Activated CD8-positive, alpha-beta memory T cell treated with anti-CD3 and anti-CD28 coated beads, Interleukin-2, amount 50 U/mL, for 1 hour (primary cell): ENCODE measurements around the gene NLGN1.

Experiments
- DNase-seq: peaks from one replicate; pipeline ENCODE4 v3.0.0-alpha.2; 2020; ENCODE audit errors: extremely low read depth

Gene NLGN1

GRCh38 chr3:173639098-173639497, 241.6 kb downstream of the NLGN1 start:
- no peak for DNase-seq

GRCh38 chr3:173641696-173642095, 244.2 kb downstream of the NLGN1 start:
- DNase-seq, result no peak

DNA sequence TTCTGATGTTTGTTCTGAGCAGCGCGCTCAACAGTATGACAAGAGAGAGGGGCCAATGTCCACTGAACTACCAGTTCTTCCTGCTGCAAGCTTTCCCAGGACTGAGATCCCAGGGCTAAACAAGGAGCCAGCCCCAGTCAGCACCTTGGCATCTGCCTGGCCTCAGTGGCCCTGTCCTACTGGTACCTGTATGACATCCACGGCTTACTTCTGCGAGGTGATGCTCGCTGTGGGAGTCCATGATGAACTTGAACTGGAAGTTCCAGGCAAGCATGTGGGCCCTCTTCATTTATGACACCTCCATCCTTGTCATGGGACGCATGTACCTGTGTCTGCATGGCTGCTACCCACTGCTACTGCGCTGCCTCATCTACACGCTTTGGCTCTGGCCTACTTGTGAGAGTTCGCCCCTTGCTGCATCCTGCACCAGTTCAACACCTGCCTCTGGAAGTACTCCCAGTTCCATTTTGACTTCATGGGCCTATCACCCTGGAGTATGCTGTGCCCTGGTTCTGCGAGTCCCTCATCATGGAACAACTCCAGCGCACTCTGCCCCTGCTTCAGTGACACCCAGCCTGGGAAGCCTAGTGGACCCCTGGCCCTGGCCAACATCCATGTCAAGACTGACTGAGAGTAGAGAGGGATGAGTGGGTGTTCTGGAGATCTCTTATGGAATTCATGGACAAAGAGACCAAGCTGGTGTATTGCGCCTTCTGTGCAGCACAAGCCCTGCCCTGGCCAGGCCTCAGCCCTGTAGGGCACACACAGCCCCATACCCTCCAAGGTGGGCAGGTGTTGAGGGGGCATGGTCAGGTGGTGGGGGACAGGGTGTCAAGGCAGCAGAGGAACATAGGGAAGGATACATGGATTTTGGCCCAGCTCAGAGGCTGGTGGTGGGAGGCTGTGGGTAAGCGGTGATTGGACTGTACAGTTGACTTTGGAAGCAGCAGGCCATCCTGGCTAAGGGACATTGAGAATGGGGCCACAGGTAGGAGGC, 246.8 kb downstream of the NLGN1 start:
- DNase-seq, result no peak

DNA sequence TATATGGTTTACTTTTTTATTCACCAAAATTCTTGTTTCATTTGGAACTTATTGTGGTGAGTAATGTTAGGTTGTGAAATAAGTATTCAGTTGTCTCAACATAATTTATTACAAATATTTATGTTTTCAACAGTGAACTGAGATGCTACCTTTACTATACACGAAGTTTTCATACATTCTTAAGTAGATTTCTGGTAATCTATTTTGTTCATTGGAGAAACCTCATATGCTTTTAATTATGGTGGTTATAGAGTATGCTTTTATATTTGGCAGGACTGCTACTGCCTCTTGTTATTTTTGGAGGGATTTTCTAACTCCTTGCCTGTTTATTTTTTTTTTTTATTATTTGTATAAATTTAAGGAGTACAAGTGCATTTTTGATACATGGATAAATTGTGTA, 253.1 kb downstream of the NLGN1 start:
- DNase-seq, result no peak

- DNase-seq, result no peak
Measured at GRCh38 chr3:173652093-173652492, 254.5 kb downstream of the NLGN1 start.

DNA sequence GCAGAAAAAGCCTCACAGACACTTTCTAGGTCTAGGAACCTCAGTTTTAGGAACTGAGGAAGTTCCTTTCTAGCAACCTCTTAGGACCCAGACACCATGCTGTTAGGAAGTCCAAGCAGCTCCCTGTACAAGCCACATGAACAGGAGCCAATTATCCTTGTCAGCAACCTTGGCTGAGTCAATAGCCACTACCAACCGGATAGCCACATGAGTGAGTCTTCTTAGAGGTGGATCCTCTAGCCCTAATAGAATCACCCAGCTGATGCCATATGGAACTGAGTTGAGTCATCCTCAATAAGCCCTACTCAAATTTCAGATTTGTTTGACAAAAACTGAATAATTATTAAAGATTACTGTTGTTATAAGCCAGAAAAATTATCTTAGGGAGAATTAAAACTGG, 256.2 kb downstream of the NLGN1 start:
- DNase-seq, result no peak

DNA sequence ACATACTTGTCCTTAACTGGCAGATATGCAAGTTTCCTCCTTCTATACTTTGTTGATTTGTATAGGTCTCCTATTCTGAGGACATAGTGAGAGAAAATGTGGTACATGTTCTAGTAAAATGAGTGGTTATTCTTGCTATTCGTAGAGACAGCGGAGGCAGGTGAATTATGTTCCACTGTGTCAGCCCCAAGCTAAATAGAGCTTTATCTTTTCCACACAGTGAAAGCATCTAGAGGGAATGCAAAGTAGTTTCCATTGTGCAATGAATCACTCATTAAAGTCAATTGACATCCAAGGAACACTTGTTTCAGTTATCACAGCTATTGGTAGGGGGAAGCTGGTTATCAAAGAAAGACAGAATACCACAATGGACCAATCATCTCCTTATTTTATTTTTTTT, 262.4 kb downstream of the NLGN1 start:
- no peak for DNase-seq

DNA sequence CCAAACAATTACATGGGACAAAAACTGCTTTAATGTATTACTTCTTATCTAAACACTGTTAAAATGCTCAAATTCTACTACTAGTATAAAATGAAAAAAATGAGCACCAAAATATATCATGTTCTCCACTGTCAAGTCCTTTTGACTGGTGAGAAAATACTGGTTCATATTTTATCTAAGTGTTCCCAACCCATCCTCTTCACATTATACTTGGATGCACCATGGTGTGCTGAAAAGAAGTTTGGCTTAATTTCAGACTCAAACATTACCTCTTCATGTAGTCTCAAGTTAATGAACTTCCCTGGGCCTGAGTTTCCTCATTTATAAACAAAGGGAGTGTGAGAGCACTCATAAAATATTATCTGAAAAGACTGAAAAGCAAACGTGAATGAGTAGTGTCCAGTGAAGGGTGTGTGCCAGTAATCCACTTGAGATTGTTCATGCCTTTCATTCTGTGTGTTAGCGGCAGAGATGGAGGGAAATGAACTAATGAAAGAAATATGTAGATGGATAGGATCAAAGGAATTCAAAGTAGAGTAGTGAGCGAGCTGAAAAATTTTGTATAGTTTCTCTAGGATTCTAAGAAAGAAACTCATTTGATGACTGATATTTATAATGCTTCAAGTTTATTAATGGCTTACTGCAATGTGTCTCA, 263.2 kb downstream of the NLGN1 start:
- DNase-seq, result no peak

DNA sequence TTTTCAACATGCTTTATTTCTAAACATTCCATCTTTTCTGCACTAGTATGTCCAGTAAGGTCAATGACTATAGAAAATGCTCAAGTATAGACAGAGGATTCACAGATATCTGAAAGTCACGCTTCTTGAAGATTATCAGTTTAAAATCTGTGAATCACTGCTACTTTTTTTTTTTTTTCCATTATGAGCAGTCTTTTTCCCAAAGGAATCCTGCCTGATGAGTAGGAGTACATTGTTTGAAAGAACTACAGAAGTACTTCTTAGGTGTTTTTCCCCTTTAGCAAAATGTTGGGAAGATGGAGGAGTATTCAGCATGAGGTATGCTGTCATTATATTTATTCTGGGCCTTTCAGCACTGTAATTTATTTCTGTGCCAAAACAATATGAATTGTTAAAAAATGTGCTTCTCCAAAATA, 266.2 kb downstream of the NLGN1 start:
- no peak for DNase-seq

DNA sequence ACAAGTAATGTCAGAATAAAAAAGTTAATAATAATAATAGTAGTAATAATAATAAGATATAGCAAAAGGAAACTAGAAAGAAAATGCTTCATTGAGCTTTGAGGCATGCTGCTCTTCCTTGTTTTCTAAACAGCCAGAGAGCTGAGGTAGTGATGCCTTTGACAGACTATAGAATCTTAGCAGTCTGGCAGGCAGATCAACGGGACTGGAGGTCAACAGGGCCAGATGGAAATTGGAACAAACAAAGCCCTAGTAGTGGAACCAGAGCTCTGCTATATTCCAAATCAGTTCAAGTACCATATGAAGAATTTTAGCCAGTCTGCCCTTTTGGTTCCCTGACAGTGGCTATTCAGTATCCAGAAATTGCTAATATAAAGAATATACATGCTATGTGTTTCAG, 278.6 kb downstream of the NLGN1 start:
- no peak for DNase-seq

DNA sequence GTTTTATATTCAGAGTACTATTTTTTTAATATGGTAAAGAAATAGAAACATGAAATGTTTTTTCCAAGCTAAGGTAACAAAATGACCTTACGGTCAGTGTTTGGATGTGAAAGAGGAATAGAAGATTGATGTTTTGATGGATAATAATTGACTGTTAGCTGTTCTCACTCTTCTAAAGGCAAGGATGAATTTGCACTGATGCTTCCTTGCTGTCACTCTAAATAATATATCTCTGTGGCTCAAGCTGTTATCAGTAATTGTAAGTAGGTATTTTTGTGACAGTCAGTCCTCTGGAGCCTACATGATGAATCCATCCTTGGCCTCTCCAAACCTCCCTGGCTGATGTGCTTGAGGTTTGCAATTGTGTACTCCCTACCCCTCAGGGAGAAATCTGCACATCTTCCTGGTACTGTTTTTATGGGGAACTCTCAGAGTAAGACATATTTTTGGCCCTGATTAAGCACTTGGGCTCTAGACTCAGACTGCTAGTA, 283.7 kb downstream of the NLGN1 start:
- no peak for DNase-seq

DNA sequence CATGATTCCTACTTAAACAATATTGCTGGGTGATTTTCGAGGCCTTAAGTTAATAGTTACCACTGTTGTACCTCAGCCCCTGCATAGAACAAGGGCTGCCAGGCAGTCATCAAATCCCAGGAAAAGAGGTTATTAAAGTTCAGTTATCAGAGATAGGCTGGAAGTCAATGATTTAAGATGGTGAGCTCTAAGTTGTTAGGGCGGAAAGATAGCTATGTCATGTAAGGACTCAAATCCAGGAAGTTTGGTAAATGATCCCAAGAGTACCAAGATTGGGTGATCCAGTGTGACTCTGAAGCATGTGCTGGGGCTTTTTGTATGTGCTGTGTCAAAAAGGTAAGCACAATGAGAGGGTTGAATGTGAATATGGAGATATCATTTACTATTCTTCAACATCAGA, 287.9 kb downstream of the NLGN1 start:
- DNase-seq, result no peak

DNA sequence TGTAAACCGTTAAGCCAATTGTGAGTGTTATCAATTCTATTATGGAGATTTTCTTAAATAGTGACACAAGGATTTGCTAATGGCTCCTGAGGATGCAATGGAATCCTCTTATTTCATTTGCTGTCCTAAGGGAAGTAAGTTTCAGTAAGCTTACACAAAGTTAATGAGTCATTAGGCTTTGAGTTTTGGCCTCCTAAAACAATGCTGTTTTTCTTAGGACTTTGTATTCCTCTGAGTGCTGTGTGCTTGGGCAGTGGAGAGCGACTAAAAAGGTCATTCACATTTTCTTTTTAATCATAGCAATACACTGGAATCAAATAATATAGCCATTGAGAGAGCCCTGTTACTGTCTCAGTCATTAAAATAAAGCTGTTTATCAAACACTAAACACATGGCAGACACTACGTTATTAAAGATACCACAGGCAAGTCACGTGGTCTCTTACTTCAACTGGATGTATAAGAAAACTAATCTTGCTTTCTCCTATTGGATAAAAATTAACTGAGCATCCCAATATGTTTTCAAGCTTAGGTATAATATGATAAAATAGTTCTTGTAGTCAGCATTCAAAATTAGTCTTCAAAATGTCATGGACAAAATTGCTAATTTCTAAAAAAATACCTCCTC, 290.8 kb downstream of the NLGN1 start:
- DNase-seq, result no peak

DNA sequence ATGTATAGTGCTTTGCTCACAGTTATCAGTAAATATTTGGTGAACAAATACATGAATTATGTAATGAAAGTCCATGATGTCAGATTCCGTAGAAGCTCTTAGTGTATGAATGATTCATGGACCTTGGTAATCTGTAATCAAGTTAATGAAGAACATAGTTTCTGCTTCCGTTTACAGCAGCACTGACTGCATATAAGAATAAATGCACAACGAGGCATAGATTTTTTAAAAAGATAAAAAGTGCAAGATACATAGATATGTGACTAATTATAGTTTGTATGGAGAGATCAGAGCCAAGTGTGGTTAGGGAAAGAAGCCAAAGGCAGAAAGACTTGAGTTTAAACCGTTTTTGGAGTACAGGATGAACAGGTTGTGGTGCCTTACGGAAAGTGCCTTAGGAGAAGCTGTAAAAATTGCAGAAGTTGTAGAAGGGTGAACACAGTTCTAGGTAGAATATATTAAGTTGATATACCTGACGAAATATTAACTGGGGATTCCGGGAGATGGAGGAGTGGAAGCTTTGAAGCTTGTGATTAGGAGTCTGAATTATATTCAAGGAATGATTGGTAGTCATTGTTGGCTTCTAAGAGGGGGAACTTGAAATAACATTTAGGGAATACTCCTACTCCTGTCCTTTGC, 293.1 kb downstream of the NLGN1 start:
- DNase-seq, result no peak

DNA sequence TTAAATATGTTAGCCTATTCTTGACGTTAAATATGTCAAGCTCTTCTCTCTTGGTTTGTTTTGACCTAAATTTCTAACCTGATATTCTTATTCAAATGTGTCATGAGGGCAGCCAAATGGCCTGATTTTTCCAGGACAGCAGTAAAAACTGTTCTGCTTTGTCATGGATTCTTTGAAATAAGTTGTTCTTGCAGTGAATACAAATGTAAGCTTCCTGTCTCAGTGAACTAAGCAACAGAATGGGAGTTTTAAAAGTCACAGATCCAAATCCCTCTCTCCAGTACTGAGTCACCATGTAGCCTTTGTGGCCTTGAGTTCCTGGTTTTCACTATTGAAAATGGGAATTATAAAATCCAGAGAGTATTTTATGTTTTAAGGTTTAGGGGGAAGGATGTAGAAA, 301.8 kb downstream of the NLGN1 start:
- DNase-seq, result no peak

DNA sequence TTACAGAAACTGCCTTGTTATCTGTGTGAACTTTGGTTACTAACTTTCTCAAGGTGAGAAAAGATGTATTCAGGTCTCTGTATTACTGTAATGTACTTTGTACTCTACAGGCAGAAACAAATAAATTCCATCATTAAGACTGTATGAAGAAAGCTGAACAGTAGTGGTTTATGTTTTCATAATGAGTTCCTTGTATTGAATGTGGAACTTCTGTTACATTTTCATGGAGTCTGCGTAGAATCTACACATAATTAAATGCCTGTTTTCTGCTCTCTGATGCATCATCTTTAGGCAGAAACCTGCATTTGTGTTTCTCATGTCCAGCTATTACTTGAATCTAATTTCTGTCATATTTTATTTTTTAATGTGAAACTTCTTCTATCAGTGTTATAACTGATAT, 302.8 kb downstream of the NLGN1 start:
- DNase-seq, result no peak

GRCh38 chr3:173702561-173702960, 305.0 kb downstream of the NLGN1 start:
- DNase-seq, result no peak

DNA sequence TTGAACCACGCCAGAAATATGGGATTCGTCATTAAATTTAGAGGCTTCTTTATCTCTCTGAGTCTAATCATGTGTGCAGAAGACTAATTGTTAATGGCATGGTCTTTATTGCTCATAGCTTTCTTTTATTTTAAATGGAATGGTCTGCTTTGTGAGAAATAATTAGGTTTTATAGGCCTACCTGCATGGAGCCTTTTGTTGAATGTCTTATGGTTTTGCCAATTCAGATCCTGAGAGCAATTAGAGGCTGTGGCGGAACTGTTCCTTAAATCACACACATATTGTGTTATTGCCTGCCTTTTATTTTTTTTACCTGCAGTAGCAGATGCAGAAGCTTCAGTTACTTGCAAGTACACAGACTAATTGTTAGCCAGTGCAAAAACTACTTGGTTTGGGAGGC, 306.2 kb downstream of the NLGN1 start:
- DNase-seq, result no peak

DNA sequence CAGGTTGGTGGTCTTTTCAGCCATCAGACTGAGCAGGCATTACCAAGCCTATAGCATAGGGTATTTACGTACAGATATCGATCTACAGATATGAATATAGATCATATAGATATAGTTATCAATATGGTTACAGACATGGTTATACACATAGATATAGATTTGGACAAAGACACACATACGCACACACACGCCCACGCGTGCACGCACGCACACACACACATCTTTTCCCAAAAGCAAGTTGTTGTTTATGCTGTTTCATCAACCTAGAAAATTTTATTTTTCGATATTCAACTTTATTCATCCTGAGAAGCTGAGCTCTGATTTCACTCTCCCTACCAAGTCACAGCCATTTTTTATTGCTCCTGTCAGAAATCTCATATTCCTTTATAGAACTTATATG, 309.1 kb downstream of the NLGN1 start:
- no peak for DNase-seq

DNA sequence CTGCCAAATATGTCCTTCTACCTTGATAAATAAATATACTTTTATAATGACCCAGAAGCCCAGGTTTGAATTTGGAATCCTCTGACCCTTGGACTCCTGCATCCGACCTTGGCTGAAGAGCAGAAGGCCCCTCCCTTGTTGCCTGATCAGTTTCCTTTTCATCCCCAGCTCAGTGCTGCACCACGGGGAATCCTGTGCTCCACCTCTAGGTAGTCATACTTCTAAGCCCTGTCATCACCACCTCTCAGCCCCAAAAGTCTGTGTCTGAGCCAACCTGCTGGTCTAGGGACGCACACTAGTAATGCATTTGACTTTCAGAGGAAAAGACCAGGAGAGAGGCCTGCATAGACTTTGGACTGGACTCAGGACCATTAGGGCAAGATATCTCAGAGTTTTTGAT, 310.6 kb downstream of the NLGN1 start:
- no peak for DNase-seq

- DNase-seq, result no peak
Measured at GRCh38 chr3:173709026-173709425, 311.5 kb downstream of the NLGN1 start.

DNA sequence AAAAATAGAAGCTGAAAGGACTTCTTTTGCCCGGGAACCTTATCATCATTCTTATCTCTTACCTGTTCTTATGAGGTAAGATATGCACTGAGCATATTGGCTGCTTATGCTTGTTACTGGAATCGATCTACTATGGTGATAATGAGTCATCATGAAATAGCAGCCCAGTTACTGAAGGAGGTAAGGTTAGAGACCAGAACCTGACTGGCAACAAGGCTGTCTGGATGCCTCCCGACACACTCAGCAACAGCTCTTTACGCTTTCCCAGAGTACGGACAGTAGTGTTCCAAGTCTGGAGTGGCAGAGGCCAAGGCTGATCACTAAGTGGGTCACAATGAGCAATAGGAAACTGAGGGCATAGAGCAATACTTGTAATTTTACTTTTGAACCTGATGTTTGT, 314.1 kb downstream of the NLGN1 start:
- DNase-seq, result no peak
